GM18870 (cell line): ENCODE data around the gene FXR2.
A peak's percentile ranks its signal among the peaks of the same experiment; 100 is the strongest.

Source experiments
- ATAC-seq: cut with Tn5 transposase; IDR thresholded peaks from one replicate; pipeline ENCODE4 v1.9.1; 2021; ENCODE audit warnings: moderate library complexity; ENCODE audit not compliant: unreplicated experiment

The FXR2 gene

DNA sequence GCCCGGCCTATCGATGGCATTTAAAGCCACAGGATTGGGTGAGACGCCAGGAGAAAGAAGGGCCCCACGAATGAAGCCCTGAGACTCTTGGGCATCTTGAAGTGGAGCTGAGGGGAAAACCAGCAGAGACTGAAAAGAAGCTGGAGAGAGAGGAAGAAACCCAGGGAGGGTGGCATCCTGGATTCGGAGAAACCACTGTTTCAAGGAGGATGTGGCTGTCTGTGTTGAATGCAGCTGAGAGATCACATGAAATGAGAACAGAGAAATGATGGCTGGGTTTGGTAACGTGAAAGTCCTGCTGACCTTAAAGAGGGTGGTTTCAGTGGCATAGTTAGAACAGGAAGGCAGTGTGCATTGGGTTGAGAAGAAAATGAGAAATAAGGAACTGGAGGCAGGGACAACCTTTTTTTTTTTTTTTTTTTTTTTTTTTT lies 62.1 kb downstream of the FXR2 start:
- peak; percentile 77 for ATAC-seq

DNA sequence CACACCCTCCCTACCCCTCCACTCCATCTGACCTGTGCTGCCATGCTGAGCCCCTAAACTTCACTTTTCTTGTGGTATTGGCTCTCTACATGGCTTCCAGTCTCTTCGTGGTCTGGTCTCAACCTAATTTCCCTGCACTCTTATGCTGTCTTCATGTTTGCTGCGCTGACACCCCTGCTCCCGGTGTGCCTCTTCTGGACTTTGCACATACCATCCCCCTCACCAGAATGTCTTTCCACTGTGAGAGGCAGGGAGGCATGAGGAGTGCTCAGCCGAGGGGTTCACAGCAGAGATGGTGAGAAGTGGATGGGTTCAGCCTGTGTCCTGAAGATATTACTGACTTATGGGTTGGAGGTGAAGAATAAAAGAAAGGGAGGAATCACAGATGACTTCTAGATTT lies 63.3 kb downstream of the FXR2 start:
- no peak for ATAC-seq

DNA sequence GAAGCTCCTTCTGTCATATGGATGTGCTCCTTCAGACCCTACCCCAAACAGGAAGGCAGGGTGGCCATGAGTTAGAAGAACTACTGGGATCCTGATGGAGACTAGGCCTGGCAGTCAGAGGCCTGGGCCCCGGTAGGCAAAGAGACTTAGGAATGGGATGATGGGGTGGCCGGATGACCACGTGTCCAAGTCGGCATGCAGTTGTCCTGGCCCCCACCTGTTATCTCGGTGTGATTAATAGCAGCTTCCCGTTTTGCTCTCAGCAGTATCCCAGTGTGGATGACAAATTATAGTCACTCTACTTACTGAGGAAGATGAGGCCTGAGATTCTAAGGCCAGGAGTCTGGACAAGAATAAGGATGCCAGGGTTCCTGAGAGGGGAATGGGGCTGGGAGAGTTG lies 64.4 kb downstream of the FXR2 start:
- ATAC-seq = no peak

DNA sequence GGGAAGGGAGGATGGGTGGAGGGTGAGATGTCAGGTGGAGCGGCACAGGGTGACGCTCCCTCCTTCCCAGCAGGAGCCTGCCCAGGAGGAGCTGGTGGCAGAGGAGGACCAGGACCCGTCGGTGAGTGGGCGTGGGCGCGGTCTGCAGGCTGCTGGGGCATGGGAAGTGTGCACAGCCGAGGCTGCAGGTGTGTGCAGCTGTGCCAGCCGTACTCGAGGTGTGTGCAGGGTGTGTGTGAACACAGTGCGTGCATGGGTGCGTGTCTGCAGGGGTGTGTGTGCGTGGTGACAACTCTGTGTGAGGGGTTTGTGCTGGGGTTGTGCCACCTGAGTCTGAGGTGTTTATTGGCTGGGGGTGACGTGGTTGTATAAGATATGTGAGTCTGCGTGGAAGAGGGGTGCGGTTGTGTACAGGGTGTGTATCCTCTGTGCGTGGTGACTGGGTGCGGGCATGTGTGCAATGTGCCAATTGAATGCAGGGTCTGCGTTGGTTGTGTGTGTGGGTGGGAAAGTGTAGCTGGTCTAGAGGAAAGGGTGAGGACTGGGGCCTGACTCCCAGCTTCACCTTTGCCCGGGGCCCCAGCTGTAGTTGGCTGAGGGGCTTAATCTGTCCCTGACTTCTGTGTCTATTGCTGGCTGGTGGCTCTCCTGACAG lies 65.2 kb downstream of the FXR2 start:
- ATAC-seq = no peak

DNA sequence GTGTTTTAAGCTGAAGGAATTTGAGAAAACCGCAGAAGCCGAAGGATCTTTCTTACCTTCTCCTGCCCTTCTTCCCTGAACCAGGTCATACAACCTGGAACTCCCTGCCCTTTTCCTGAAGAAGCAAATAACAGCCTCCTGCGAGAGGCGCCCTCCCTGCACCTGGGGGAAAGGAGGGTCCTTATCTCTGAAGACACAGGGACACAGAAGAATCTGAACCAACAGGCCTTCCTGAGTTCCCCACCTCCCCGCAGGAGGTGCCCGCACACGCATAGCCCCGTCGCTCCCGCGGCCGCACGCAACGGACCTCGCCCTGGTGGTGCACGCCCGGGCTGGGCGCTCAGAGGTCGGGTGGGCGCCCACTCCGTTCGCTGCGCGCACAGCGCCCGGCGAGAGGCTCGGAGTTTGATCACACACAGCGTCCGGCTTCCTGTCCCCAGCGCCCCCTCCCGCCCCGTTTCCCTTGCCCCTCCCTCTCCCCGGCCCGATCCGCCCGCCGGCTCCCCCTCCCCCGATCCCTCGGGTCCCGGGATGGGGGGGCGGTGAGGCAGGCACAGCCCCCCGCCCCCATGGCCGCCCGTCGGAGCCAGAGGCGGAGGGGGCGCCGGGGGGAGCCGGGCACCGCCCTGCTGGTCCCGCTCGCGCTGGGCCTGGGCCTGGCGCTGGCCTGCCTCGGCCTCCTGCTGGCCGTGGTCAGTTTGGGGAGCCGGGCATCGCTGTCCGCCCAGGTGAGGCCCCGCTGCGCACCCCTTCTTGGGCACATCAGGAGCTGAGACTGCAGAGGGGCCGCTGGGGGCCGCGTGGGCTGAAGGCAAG lies 65.9 kb downstream of the FXR2 start, which contains the start of gene TNFSF12:
Gene TNFSF12, plus strand, starts transcription at position 474 of the 816 bp plus-strand sequence. Its CDS starts 96 bp downstream, at position 570.
- ATAC-seq = no peak

DNA sequence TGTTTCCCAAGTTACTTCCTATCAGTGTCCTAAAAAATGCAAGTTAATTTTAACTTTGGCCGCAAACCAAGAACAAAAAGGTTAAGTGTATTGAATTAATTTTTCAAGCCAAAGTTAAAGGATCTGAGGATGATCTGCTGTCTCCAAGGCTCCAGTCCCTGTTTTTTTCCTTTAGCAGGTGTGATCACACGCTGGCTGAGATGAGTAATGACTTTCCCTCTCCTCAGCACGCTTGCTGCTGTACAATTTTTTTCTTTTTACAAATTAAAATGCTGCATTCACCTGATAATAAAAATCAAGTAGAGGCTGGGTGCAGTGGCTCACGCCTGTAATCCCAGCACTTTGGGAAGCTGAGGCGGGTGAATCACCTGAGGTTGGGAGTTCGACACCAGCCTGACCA lies 69.8 kb downstream of the FXR2 start:
- no peak for ATAC-seq
